Body of pancreas (tissue), 4 donors: ENCODE data around the gene SNX3. TPM values are rescaled to one million over a fixed set of nuclear protein-coding genes. Genes with fewer than 3 reads are reported as not detected.
A peak's percentile ranks its signal among the peaks of the same experiment; 100 is the strongest.

Experiments used
- ATAC-seq: fragments of 150-250 bp; one replicate; pipeline ENCODE4 v1.9.1; 2016
- DNase-seq, 4 donors: peaks; one replicate each; pipeline ENCODE4 v3.0.0-alpha.2; 2019
- H3K27ac ChIP-seq, 4 donors: fragments of 200-600 bp; sonication (generic); 1 replicate in 3 of 4; 2 replicates in 1 of 4; pipeline versions ENCODE4 v1.5.1 to v1.6.1; 2016 to 2019; ENCODE audit warnings: mild to moderate bottlenecking in 1 of 4, mixed read lengths in 1 of 4, moderate library complexity in 1 of 4
- H3K27me3 ChIP-seq, 2 donors: fragments of 200-600 bp; sonication (generic); one replicate each; pipeline ENCODE4 v1.6.0; 2016; ENCODE audit warnings: mild to moderate bottlenecking in 1 of 2
- H3K36me3 ChIP-seq, 2 donors: fragments of 200-600 bp; sonication (generic); replicated peaks in 1 of 2; 2 replicates each; pipeline ENCODE4 v1.5.1; 2016; ENCODE audit warnings: low read depth in 2 of 2; ENCODE audit not compliant: insufficient read depth in 1 of 2
- H3K4me1 ChIP-seq: fragments of 200-600 bp; sonication (generic); one replicate; pipeline ENCODE4 v1.6.0; 2016
- H3K4me3 ChIP-seq, 2 donors: fragments of 200-600 bp; sonication (generic); 1 replicate in 1 of 2; 2 replicates in 1 of 2; pipeline ENCODE4 v1.5.1; 2016 to 2019
- H3K9me3 ChIP-seq, 3 donors: fragments of 200-600 bp; sonication (generic); 1 replicate in 2 of 3; 2 replicates in 1 of 3; pipeline ENCODE4 v1.5.1; 2016
- POLR2A ChIP-seq, 3 donors: fragments of 450-650 bp; IDR thresholded peaks; one replicate each; pipeline ENCODE4 v1.6.1; 2016; ENCODE audit warnings: antibody characterized with exemption in 3 of 3, mild to moderate bottlenecking in 2 of 3
- WGBS, 2 donors: methylation state at CpG; one replicate each; pipeline ENCODE4 v1.1.5; 2017; 5-methylcytosine and 5-hydroxymethylcytosine counted together
- intact Hi-C: fragments of 100-400 bp; cut with DNase I; formaldehyde crosslinking; loops from one replicate; pipeline ENCODE4 v1.15.1; 2023
- total RNA-seq, 2 donors: library from RNA; depleted of rRNA; stranded (reverse); fragments of >200 nt; gene quantifications; one replicate each; pipeline ENCODE4 v1.1.0, GENCODE V29; 2016
- TF ChIP-seq, protein P1 (sequence below), 7 experiments: fragments of 450-650 bp in 4 of 7; fragments of 200-600 bp in 3 of 7; sonication (generic) in 3 of 7; IDR thresholded peaks; one replicate each; pipeline ENCODE4 v1.5.1; 2016 to 2019; ENCODE audit warnings: antibody characterized with exemption in 7 of 7

The SNX3 gene
- total RNA-seq, 2 donors from 2014 or later = 61.6 to 77.0 TPM

DNA sequence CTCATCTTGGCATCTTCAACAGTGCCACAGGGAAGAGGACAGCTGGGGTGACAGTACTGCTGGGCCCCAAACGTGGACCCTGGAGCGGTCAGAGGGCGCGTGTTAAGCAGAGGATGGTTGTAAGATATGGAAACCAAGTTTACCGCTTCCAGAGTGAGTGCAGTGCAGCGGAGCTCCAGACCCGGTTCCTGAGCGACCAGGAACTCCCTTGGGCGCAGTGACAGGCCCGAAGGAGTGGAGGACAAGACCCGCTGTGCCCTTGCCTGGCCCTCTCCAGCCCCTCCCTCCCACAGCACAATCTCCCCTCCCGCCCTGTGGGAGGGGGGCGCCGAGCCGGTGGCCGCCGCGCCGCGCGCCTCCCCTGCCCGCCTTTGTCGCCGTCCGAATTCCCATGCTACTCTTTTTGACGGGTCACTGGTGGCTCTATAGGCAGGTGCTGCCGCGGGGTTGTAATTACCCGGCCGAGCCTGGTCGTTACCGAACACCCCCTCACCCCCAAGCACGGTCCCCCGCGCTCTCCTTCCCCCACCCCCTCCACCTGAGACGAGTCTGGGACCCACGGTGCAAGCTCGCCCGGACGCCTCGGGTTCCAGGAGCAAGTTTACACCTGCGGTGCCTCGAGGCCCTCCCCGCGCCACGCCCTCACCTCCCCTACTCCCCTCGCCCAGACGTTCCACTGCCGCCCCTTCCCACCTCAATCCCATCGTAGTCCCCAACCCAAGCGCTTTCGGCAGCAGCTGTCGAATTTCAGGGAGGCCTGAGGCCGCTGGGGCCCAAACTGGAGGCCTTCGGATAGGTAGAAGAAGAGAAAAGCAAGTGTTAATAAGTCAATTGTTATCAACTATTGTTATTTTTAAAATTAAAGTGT is 91.1 kb downstream of the SNX3 start:
- intact Hi-C loops = no loop called here
- 27 to 35% methylated on average over 32 to 55 of the region's 55 CpGs for WGBS, 2 donors
- no peak overlapping the region for H3K4me3 ChIP-seq

GRCh38 chr6:108168501-108169463 is 92.1 kb downstream of the SNX3 start:
- DNase-seq = peak in 3 of 4 donors; percentile 16 to 51 (median 43)

More for the DNA sequence above, 91.1 kb downstream of the SNX3 start:
- H3K9me3 ChIP-seq = no peaks in the 10 kb centered on the region
- TF ChIP-seq POLR2A (IDR thresholded peaks at IDR 0.05) = no peak
- TF ChIP-seq, protein P1, sequence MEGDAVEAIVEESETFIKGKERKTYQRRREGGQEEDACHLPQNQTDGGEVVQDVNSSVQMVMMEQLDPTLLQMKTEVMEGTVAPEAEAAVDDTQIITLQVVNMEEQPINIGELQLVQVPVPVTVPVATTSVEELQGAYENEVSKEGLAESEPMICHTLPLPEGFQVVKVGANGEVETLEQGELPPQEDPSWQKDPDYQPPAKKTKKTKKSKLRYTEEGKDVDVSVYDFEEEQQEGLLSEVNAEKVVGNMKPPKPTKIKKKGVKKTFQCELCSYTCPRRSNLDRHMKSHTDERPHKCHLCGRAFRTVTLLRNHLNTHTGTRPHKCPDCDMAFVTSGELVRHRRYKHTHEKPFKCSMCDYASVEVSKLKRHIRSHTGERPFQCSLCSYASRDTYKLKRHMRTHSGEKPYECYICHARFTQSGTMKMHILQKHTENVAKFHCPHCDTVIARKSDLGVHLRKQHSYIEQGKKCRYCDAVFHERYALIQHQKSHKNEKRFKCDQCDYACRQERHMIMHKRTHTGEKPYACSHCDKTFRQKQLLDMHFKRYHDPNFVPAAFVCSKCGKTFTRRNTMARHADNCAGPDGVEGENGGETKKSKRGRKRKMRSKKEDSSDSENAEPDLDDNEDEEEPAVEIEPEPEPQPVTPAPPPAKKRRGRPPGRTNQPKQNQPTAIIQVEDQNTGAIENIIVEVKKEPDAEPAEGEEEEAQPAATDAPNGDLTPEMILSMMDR (IDR thresholded peaks at IDR 0.05) = no peak
- H3K27me3 ChIP-seq = peaks cover 0 to 61% of the 10 kb centered on the region in 2 donors
- H3K27ac ChIP-seq = no peak overlapping the region
- H3K36me3 ChIP-seq = no peaks in the 10 kb centered on the region
- peaks cover 38% of the 10 kb centered on the region for H3K4me1 ChIP-seq
- ATAC-seq (no peak), DNase-seq (no peak)

DNA sequence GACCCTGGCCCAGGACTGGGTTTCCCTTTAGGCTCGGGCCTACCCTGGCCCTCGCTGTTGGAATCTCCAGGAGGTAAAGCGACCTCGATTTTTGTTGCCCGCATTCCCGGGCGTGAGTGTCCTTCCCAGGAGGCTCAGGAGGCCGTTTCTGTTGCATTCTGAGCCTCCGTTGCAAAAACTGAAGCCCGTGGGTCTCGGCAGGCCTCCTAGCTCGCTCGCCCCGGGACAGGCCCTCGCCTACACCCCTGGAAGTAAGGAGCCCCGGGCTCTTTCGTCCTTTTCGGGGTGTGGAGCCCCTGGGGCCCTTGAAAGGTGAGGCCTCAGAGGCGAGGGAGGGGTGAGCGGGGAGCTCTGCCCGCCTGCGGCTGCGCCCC is 92.8 kb downstream of the SNX3 start:
- no peaks in the 10 kb centered on the region for H3K36me3 ChIP-seq
- peaks cover 43% of the 10 kb centered on the region for H3K4me1 ChIP-seq
- intact Hi-C loops = no loop called here
- H3K9me3 ChIP-seq = no peaks in the 10 kb centered on the region
- peaks cover 0 to 72% of the 10 kb centered on the region in 2 donors for H3K27me3 ChIP-seq
- no peak overlapping the region for H3K27ac ChIP-seq
- TF ChIP-seq, protein P1 (IDR thresholded peaks at IDR 0.05) = no peak
- TF ChIP-seq POLR2A (IDR thresholded peaks at IDR 0.05) = no peak
- no peak overlapping the region for H3K4me3 ChIP-seq
- 38 to 70% methylated on average over 3 to 23 of the region's 23 CpGs for WGBS, 2 donors
- no peak for ATAC-seq
- DNase-seq = no peak

More at GRCh38 chr6:108168501-108169463, 92.1 kb downstream of the SNX3 start:
- no peak for ATAC-seq
- intact Hi-C loops = no loop called here
- TF ChIP-seq POLR2A (IDR thresholded peaks at IDR 0.05) = no peak
- TF ChIP-seq, protein P1 (IDR thresholded peaks at IDR 0.05) = peak in 2 of 7 experiments; percentile 25 to 30
- H3K9me3 ChIP-seq = no peaks in the 10 kb centered on the region
- peaks cover 43% of the 10 kb centered on the region for H3K4me1 ChIP-seq
- no peak overlapping the region for H3K4me3 ChIP-seq
- peaks cover 0 to 65% of the 10 kb centered on the region in 2 donors for H3K27me3 ChIP-seq
- WGBS, 2 donors = 15 to 32% methylated on average over 23 to 48 of the region's 63 CpGs
- no peak overlapping the region for H3K27ac ChIP-seq
- no peaks in the 10 kb centered on the region for H3K36me3 ChIP-seq

DNA sequence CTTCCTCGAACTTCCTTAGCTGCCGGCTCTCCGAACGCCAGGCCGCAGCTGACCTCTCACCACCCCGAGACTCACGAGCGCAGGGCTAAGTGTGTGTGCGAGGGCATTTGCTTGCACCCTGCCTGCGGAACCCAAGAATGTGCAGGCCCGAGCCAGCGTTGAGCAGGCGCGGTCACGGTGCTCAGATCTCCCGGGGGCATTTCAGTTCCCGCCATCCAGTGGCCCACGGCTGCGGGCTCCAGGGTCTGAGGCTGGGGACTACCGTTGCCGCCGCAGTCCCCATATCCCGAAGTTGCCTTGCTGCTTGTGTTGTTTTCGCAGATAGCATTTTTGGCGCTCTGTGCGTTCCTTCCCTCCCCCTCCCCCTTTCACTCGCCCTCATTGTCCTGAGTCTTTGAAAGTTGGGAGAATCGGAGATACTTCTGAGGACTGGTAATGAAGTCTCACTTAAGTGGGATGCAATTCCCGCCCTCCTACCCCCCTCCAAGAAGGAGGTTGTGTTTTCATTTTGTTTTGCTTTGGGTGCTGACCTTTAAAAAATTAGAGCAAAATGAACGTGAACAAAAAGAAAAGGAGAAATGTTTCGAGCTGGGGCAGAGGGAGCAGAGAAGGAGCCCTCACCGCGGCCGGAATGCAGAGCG is 93.3 kb downstream of the SNX3 start:
- 44 to 61% methylated on average over 25 to 35 of the region's 35 CpGs for WGBS, 2 donors
- ATAC-seq = no peak
- H3K9me3 ChIP-seq = no peaks in the 10 kb centered on the region
- peaks cover 0 to 77% of the 10 kb centered on the region in 2 donors for H3K27me3 ChIP-seq
- no peak overlapping the region for H3K4me3 ChIP-seq
- DNase-seq = no peak
- intact Hi-C loops = no loop called here
- TF ChIP-seq, protein P1 (IDR thresholded peaks at IDR 0.05) = no peak
- no peak for TF ChIP-seq POLR2A (IDR thresholded peaks at IDR 0.05)
- H3K4me1 ChIP-seq = peaks cover 43% of the 10 kb centered on the region
- no peaks in the 10 kb centered on the region for H3K36me3 ChIP-seq
- no peak overlapping the region for H3K27ac ChIP-seq
